Prostate gland (tissue), 2 donors: ENCODE measurements around the gene ST14.

Source experiments
- CTCF ChIP-seq, 4 experiments: fragments of 200-600 bp in 2 of 4; fragments of 450-650 bp in 2 of 4; sonication (generic) in 2 of 4; IDR thresholded peaks; 1 replicate in 3 of 4; 2 replicates in 1 of 4; pipeline ENCODE4 v1.5.1; 2016 to 2019; ENCODE audit warnings: antibody characterized with exemption in 4 of 4, mild to moderate bottlenecking in 2 of 4, moderate library complexity in 2 of 4
- POLR2A ChIP-seq: fragments of 450-650 bp; IDR thresholded peaks from one replicate; pipeline ENCODE4 v1.6.1; 2016; ENCODE audit warnings: antibody characterized with exemption, mild to moderate bottlenecking
- POLR2AphosphoS5 ChIP-seq: sonication (generic); formaldehyde crosslinking; IDR thresholded peaks from one replicate; pipeline ENCODE4 v1.6.1; 2017; ENCODE audit warnings: antibody characterized with exemption

- TF ChIP-seq POLR2AphosphoS5 = no peak
- no peak for TF ChIP-seq CTCF (IDR thresholded peaks at IDR 0.05)
- TF ChIP-seq POLR2A = no peak
Observed at GRCh38 chr11:130180491-130180890, 20.9 kb downstream of the ST14 start.
